Measurements from ENCODE around the gene LRMDA. TPM values are rescaled to one million over a fixed set of nuclear protein-coding genes. Genes with fewer than 3 reads are reported as not detected.

Gene LRMDA
- total RNA-seq, 3 donors from 2014 or later = 9.4 to 14.9 (median 10.3) TPM

DNA sequence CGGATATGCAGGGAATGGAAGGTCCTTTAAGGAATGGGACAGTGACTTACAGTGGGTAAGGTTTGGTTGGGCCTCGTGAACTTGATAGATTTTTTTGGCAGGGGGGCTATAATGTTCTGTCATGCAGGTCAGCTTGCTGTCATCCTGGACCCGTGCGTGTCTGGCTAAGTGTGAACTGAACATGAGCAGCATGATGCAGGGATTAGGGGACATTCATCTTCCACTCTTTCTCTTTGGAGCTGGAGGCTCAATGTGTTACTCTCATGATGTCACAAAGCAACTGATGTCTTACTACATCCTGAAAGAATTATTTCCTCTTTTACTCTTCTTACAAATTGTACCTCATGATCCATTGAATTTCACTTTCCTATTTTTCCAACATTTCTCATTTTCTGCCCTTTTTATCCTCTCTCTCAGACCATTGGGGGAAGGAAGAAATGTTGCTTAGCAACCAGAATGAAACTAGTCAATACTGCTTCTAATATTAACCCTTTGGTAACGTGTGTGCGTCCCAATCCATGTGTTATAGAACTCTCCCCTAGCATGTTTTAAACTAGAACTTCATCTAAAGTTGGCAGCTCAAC lies 549.1 kb downstream of the LRMDA start:
- intact Hi-C loops (cut with DNase I, micrococcal nuclease) = no loop called here
- ATAC-seq (no peak), DNase-seq (no peak)
- Histone ChIP-seq H3K4me3 (no peak overlapping the region), H3K9me3 (no peaks in the 10 kb centered on the region), H3K36me3 (ENCODE audit: low read depth) (no peaks in the 10 kb centered on the region), H3K4me1 (ENCODE audit: low read depth) (no peaks in the 10 kb centered on the region)
- TF ChIP-seq, protein P1, sequence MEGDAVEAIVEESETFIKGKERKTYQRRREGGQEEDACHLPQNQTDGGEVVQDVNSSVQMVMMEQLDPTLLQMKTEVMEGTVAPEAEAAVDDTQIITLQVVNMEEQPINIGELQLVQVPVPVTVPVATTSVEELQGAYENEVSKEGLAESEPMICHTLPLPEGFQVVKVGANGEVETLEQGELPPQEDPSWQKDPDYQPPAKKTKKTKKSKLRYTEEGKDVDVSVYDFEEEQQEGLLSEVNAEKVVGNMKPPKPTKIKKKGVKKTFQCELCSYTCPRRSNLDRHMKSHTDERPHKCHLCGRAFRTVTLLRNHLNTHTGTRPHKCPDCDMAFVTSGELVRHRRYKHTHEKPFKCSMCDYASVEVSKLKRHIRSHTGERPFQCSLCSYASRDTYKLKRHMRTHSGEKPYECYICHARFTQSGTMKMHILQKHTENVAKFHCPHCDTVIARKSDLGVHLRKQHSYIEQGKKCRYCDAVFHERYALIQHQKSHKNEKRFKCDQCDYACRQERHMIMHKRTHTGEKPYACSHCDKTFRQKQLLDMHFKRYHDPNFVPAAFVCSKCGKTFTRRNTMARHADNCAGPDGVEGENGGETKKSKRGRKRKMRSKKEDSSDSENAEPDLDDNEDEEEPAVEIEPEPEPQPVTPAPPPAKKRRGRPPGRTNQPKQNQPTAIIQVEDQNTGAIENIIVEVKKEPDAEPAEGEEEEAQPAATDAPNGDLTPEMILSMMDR (IDR thresholded peaks at IDR 0.05) = no peak

DNA sequence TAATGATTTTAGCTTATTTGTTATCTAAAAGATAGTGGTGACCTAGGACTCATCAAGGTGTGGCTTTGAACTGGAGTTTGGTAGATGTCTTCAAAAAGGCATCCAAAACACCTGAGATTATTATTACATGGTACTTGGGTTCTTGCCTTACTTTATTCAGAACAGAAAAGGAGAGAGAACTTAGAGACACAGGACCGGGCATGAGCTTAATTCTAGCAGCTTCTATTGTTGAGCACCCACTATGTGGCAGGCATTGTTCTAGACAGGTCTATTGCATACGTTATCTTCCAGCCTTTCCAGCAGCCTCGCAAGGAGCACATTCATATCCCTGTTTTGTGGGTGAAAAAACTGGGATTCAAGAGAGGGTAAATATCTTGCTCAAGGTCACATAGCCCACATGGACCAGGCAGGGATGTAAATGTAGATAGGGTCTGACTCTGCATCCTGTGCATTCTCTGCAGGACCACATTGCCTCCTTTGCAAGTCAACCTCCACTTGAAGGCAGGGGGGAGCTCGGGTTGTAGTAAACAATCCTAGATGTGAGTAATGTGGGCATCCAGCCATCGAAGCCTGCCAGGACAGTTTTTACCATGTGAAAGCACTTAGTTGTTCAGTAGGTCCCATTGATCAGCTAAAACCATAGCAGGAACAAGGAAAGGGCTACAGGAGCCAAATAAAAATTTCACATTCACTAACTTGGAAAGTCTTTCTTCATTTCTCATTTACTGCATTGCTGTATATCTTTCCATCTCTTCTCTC lies 551.4 kb downstream of the LRMDA start:
- DNase-seq (peak in 1 of 3 donors; percentile 7), ATAC-seq (no peak)
- Histone ChIP-seq H3K4me1 (ENCODE audit: low read depth) (no peaks in the 10 kb centered on the region), H3K9me3 (no peaks in the 10 kb centered on the region), H3K4me3 (no peak overlapping the region), H3K36me3 (ENCODE audit: low read depth) (no peaks in the 10 kb centered on the region)
- TF ChIP-seq, protein P1 (IDR thresholded peaks at IDR 0.05) = no peak
- intact Hi-C loops (cut with DNase I, micrococcal nuclease) = no loop called here

DNA sequence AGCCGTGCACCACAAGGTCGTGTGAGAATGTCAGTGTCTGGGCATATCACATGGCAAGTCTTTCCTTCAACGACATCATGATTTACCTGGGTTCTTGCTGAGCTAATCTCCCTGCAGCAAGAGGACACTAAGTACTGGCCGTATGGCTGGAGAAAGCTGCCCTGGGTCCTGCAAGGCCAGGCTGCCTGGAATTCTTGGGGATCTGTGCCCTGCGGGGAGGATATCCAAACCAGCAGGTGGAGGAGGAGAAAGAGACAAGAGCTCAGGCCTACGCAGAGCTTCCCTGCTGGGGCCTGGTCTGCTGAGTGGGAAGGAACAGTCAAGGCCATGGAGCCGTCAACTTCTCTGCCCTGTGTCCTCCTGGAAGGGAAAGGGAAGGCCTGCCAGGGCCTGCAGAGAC lies 552.6 kb downstream of the LRMDA start:
- no peaks in the 10 kb centered on the region for H3K36me3 ChIP-seq (ENCODE audit: low read depth)
- no peaks in the 10 kb centered on the region for H3K4me1 ChIP-seq (ENCODE audit: low read depth)
- H3K4me3 ChIP-seq = no peak overlapping the region
- ATAC-seq = no peak
- TF ChIP-seq, protein P1 (IDR thresholded peaks at IDR 0.05) = no peak
- DNase-seq = no peak
- H3K9me3 ChIP-seq = no peaks in the 10 kb centered on the region
- intact Hi-C loops (cut with DNase I, micrococcal nuclease) = no loop called here

DNA sequence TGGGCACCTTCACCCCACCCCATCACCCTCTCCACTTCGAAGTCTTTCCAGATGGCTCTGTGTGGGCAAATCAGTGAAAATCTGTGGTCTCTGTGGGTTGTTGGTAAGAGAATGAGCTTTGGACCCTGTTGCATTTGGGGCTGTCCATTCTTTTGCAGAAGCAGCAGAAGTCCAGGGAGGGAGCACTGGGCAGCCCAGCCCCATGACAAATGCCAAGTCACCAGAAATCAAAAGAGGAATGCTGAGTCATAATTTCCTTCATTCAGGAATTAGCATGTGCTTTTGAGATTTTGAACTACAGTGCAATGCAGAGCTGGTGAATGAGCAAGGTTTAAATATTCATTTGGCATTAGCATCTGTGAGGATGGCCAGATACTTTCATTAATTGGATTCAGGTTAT lies 556.2 kb downstream of the LRMDA start:
- Histone ChIP-seq H3K36me3 (ENCODE audit: low read depth) (no peaks in the 10 kb centered on the region), H3K4me3 (no peak overlapping the region), H3K9me3 (no peaks in the 10 kb centered on the region), H3K4me1 (ENCODE audit: low read depth) (no peaks in the 10 kb centered on the region)
- TF ChIP-seq, protein P1 (IDR thresholded peaks at IDR 0.05) = no peak
- no peak for DNase-seq
- intact Hi-C loops (cut with DNase I, micrococcal nuclease) = no loop called here
- ATAC-seq = no peak

DNA sequence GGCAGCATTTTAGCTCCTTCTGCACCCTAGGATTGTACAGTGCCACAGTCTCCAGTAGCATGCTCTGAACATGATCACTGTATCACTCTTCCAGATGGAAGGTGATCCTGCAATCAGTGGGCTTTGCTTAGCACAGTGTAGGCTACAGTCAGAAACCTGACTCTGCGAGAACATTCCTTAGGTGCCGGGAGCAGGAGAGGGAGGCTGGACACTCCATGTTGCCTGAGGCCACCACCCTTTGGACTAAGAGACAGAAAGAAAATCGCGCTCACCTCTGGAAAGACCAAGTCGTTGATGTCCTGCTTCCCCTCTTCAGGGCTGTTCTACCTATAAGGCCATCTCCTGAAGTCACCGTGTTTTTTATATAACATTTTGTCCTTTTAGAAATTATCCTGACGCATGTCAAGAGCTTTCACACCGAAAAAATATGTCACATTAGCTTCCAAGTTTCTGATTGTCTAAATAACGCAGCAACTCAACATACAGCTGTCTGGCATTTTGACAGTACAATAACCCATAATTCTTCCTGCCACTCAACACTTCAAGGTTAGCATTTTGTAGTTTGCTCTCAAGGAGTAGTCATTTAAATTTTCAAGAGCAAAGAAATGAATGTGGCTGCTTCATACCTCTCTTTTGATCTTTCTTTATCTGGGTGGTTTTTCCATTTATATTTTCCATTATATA lies 563.1 kb downstream of the LRMDA start:
- no peak for ATAC-seq

More for the DNA sequence above, 563.1 kb downstream of the LRMDA start:
- Histone ChIP-seq H3K9me3 (no peaks in the 10 kb centered on the region), H3K4me3 (no peak overlapping the region), H3K36me3 (ENCODE audit: low read depth) (no peaks in the 10 kb centered on the region), H3K4me1 (ENCODE audit: low read depth) (no peaks in the 10 kb centered on the region)
- DNase-seq = no peak
- TF ChIP-seq, protein P1 (IDR thresholded peaks at IDR 0.05) = no peak
- intact Hi-C loops (cut with DNase I, micrococcal nuclease) = no loop called here

Measured in mucosa of descending colon (tissue), 3 donors.